DMS114 treated with DMSO at 0.1 percent for 48 hours (cell line): ENCODE data around the gene EMC7.
"Not testable (repeated sequence)": the region's sequence is repeated elsewhere in the genome, so short reads cannot be mapped to it uniquely, and the experiment has no call there.

Source experiments
- DNase-seq: peaks from one replicate; lab custom pipeline; 2025; ENCODE audit not compliant: unreplicated experiment; lab: John Stamatoyannopoulos, UW

Gene EMC7

GRCh38 chr15:34101366-34102174 lies at the start of gene EMC7, which contains the start of gene PGBD4:
Gene EMC7, minus strand, starts transcription at chr15:34101862. Its CDS starts 23 bp downstream, at chr15:34101839.
Gene PGBD4, plus strand, starts transcription at chr15:34102083. Its CDS starts 449 bp downstream, at chr15:34102532.
- peak; percentile 97 for DNase-seq

DNA sequence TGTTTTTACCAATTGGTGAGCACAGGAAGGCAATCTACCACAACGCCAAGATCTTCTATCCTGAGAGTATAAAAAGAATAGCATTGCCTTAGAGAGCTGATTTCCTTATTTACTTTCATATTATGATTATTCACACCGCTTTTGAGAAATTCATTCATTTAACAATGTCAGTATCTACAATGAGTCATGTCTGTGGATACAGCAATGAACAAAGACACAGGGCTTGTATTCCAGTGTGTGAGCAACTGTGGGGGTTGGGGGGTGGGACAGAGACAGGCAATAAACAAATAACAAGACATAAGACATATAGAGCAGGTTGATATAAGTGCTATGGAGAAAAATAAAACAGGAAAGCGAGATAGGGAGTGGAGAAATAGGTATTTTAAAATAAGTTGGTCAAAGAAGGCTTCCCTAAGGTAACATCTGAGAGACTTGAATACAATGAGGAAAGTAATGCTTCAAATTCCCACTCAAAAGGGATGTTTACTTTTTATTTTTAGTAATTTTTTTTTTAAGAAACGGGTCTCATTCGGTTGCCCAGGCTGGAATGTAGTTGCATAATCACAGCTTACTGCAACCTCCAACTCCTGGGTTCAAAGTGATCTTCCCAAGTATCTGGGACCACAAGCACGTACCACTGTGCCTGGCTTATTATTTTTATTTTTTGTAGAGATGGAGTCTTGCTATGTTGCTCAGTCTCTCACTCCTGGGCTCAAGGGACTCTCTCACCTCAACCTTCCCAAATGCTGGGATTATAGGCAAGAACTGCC lies 45.9 kb upstream of the EMC7 start:
- no peak for DNase-seq

DNA sequence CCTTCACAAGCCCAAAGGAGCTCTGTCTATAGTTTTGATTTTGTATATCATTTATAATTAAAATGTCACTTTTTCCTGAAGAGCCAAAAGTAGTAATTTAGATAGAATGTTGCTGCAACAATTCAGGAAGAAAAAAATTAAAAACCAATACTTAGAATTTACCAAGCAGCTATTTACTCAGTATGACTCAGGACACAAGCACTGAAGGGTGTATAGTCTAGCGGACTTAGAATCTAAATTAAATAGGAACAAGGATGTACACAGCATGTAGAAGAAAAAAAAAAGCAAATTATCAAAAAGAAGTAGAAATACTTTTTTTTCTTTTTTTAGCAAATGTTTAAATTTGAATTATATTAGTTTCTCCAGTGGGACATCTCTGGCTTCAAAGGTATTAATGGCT lies 31.8 kb upstream of the EMC7 start:
- DNase-seq, result no peak

GRCh38 chr15:34132881-34133280 lies 31.2 kb upstream of the EMC7 start:
- no peak for DNase-seq

- DNase-seq, result no peak
Measured at GRCh38 chr15:34128898-34129297, 27.2 kb upstream of the EMC7 start.

GRCh38 chr15:34126522-34126921 lies 24.9 kb upstream of the EMC7 start:
- DNase-seq, result no peak

DNA sequence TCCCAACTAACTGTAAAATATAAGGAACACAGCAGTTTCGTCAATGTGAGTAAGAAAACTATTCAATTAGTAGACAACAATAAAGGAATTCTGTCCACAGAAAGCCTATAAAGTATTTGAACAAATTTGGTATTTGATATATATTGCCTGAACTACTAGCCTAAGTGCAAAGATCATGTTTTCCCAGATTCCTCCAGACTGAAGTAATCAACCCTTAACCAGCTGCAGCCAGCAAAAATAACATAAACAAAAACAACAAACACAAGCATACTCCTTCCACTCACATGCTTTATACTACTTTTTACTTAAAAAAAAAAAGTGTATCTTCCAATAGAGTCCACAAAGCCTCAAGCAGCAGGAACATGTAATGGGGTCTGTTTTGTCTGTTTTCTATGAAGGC lies 24.3 kb upstream of the EMC7 start:
- DNase-seq, result no peak

DNA sequence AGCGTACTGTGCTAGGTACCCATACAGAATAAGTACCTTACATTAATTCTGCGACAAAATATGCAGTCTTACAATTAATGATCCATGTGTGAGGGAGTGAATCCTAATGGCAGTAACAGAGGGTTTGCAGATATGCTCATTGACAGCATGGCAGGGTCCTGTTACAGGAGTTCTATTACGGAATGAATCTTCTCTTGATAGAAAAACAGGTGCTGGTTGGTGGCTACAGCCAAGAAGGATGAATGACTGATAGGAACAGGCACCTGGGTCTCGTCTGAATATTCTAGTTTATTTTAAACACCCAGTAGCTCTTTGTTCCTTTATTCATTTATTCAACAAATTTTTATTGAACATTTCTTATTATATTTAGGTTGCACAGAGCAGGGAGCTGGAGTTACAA lies 23.0 kb upstream of the EMC7 start:
- no peak for DNase-seq

- no peak for DNase-seq
Measured at GRCh38 chr15:34122771-34123183, 21.1 kb upstream of the EMC7 start.

DNA sequence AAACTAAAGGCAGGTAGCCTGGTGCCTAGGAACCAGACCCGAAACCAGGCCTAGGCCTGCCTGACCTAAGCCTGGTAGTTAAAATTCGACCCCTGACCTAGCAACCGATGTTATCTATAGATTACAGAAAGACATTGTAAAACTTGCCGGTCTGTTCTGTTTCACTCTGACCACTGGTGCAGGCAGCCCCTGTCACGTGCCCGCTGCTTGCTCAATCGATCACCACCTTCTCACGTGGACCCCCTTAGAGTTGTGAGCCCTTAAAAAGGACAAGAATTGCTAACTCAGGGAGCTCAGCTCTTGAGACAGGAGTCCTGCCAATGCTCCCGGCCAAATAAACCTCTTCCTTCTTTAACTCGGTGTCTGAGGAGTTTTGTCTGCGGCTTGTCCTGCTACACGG lies 20.1 kb upstream of the EMC7 start:
- DNase-seq, result not testable (repeated sequence)

- DNase-seq, result not testable (repeated sequence)
Measured at GRCh38 chr15:34120420-34120819, 18.8 kb upstream of the EMC7 start.

DNA sequence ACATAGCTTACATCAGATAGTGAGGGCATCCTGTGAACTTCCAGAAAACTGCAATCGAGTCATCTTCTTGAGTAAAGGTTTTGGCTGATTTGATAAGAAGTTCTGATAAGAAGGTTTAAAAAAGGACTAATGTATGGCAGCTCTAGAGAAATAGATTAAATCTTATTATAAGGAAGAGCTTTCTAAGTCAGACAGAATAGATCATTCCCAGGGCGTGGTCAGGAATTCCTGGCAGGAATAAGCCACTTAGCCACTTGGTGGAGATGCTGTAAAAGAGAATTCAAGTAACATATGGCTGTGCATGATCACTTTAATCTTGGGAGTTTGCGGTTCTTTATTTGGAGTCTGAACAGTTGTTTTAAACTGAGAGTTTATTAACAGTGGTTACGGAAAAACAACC lies 17.6 kb upstream of the EMC7 start:
- DNase-seq, result no peak

DNA sequence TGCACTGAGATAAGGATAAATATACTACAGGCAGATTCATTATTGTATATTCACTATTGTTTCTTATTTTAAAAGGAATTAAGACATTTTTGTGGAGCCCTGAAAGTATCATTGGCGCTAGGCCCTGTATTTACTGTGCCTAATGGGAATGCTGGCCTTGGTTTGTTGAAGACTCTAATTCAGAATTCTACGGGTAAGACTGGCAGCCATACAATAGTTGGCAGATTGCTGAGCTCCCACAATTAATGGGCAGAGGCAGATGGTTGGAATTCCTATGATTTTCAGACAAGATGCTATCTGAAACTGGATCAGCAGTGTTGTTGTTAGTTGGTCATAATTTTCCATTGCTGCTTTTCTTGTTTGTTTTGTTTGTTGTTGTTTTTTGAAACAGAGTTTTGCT lies 15.0 kb upstream of the EMC7 start:
- no peak for DNase-seq

DNA sequence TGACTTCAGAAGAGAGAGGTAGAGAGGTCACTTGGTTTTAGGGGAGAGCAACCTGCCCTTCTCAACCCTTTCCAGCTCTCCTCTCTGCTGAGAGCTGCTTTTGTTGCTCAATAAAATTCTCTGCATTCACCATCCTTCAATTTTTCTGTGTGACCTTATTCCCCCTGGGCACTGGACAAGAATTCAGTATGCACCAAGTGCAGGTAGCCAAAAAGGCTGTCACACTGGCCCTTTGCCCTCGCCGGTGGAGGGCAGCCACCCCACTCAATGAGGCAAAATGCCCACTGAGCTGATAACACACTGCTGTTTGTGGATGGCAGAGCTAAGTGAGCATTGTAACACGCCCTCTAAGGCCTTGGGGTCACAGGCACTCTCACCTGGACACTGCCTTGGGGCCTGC lies 13.1 kb upstream of the EMC7 start:
- no peak for DNase-seq

DNA sequence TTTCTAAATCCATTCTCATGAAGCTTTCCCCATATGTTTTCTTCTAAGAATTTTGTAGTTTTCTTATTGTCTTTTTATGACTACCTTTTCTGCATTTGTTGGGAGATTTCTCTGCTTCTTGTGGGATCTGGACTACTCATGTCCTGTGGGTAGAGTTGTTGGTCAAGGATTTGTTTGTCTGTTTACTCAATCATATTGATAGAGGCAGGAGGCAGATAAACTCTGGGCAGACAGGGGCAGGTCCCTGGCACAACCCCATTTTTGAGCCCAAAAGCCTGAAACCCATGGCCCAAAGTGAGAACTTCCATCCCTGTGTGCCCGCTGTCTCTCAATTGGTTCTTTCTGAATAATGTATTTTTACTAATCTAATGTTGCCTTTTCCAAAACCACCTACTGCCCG lies 12.6 kb upstream of the EMC7 start:
- DNase-seq, result no peak

DNA sequence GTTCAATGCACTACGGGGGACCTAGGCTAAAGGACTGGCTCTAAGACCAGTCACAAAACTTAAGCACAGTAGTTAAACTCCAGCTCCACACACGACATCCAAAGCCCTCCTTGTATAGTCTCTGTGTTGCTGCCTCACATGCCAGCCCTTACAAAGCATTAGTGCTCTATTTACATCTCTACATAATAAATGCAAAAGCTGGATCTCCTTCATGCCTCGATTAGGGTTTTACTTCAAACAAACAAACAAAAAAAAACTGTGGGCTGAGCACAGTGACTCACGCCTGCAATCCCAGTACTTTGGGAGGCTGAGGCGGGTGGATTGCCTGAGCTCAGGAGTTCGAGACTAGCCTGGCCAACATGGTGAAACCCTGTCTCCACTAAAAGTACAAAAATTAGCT lies 9.8 kb upstream of the EMC7 start:
- DNase-seq, result no peak

DNA sequence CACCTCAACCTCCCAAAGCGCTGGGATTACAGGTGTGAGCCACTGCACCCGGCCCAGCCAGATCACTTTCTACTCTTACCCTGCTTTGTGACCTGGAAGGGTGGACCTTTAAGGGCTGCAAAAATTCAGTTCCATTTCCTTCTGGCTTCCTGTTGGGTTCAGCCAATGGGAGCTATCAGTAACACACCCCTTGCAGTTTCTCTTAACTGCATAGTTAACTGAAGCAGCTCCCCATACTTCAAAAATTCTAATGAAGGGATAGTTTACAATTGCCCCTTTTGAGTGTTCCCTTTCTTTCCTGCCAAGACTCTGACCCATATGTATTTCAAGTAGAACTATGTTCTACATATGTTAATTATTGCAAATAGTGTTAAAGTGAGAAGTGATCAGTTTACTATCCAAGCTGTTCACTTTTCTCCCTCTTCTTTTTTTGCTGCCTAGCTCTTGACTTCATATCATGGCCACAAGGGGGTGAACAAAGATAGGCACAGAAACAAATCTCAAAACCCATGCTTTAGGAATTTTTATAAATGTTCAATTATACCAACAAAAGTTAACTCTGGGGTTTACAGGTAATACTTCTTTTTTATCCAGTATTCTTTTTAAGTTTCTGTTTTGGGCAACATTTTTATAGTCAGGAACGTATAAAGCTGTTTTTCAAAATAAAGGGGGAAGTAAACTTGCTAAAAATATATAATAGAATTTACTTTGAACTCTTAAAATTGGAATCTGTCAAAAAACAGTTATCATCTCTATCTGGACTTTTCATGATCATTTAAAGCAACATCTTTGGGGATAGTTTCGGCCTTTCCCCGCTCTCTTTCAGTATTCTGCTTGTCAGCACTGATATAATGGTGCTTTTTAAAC lies 8.4 kb upstream of the EMC7 start:
- peak; percentile 39 for DNase-seq

- no peak for DNase-seq
Measured at GRCh38 chr15:34107315-34107714, 5.7 kb upstream of the EMC7 start.

- no peak for DNase-seq
Measured at GRCh38 chr15:34106423-34106822, 4.8 kb upstream of the EMC7 start.

DNA sequence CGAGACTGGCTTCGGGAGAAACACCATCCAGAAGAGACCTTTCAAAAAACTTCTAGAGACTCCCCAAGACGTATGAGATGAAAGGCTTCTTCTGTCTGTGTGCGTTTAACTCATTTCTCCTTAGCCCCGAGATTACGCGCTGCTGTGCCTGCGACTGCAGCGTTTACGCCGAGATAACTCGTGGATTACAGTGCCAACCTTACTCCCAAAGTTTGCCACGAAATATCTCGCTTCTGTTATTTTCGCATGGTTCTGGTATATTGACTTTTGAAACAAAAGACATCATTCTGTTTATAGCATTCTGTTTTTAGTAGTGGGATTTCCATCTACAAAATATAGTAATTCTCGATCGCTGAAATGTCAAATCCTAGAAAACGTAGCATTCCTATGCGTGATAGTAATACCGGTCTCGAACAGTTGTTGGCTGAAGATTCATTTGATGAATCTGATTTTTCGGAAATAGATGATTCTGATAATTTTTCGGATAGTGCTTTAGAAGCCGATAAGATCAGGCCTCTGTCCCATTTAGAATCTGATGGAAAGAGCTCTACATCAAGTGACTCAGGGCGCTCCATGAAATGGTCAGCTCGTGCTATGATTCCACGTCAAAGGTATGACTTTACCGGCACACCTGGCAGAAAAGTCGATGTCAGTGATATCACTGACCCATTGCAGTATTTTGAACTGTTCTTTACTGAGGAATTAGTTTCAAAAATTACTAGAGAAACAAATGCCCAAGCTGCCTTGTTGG lies 688 bp upstream of the EMC7 start:
- no peak for DNase-seq

GRCh38 chr15:34099914-34100313 lies 1.7 kb downstream of the EMC7 start:
- no peak for DNase-seq
